HG03565 (cell line): ENCODE results near the gene LYSMD3.

ENCODE experiments used
- ATAC-seq: cut with Tn5 transposase; IDR thresholded peaks from one replicate; pipeline ENCODE4 v1.9.1; 2021; ENCODE audit warnings: mild to moderate bottlenecking, moderate library complexity; ENCODE audit not compliant: unreplicated experiment

LYSMD3 gene

GRCh38 chr5:90483206-90483605 lies 46.2 kb downstream of the LYSMD3 start:
- no peak for ATAC-seq

DNA sequence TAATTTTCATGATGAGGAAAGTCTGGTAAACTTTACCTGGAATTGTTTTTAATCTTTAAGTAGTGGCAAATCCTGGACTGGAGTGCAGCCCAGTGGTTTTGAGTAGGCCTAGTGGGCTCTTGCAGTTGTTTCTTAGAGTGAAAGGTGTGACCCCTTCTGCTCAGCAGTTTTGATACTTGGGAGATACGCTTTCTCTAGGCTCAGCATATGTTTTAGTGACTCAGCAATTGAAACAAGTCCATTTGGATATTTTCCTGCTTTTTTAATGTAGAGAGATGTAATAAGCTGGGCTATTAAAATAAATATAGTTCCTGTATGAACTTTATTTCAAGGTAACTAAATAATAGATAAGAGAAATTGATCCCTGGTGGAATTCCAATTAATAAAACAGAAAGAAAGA lies 48.7 kb downstream of the LYSMD3 start:
- ATAC-seq, result no peak

DNA sequence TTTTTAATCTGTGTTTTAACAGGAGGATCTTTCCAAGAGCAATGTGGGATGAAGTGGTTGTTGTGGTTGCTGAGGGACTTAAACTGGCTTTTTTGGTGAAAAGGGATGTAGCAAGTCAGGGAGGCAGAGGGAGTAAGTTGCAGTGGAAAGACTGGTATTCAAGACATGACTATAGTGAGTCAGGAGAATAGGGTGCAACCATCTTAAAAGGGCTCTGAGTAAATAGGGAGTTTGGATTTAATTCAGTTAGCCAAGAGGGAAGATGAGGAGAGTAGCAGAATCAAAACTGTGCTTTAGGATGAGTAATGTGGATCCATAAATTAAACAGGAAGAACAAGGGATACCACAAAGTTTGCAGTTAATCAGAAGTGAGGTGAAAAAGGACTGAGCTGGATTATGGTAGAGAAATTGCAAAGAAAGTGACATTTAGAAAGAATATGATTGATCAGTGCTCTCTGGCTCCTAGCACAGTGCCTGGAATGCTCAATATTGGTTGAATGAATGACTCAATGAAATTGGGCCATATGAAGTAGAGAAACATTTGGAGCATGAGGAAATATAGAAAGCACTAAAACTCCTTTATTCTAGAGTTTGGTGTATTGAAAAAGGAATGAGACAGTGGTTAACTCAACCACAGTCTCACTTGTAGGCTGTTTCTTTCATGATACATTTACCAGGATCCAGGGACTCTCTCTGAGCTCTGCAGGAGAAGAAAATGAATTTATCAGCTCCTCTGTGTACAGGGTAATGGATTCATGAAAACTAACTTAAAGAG lies 49.6 kb downstream of the LYSMD3 start:
- ATAC-seq, result no peak

DNA sequence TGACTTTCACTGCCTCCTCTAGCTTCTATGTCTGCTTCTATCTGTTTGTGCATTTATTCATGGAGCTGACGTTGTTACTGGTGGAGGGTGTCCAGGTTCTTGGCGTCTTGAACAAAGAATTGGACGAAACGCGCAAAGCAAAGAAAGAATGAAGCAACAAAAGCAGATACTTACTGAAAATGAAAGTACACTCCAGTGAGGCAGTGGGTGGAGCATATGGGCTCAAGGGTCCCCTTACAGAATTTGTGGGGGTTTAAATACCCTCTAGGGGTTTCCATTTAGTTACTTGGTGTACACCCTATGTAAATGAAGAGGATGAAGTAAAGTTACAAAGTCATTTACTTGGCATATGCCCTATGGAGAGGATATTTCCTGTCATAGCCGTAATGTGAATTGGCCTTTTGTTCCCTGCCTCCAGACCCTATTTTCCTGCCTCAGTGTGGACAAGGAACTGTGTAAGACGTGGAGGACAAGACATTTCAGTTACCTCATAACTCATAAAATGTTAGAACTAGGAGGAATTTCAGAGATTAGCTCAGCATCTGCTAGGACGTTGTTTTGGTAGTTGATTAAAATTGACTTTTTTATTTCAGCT lies 51.7 kb downstream of the LYSMD3 start:
- no peak for ATAC-seq

DNA sequence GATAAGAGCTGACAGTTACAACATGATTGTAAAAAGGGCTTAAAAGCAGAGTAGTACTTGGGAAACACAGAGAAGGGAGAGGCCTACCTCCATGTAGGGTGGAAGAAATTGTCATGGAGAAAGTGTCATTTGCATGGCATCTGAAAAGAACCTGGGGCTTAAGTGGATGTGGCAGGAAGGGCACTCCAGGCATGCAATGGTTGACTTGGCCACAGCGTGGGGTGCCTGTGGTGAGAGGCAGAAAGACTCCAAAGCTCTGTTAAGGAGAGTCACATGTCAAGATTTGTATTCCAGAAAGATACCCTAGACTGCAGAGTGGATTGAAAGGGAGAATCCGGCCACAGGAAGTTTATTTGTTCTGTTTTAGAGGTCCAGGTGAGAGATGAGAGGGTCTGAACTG lies 52.3 kb downstream of the LYSMD3 start:
- no peak for ATAC-seq

DNA sequence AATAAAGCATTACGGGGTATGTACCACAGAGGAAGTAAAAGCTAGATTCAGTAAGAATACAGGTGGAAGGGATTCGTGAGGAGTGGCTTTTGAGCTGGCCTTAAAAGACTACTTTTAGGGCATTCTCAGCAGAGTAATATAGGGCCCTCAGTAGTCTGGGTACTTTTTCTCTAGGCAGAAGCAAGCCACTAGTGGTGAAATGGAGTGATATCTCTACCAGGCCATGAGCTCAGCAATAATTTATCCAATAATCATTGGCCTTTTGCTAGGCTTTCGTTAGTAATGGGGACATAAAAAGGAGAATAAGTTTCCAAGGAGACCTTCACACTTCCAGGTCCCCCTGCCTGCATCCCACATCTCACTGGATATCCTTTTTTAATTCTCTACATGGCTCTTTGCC lies 53.0 kb downstream of the LYSMD3 start:
- no peak for ATAC-seq

GRCh38 chr5:90475436-90475980 lies 53.9 kb downstream of the LYSMD3 start:
- no peak for ATAC-seq

DNA sequence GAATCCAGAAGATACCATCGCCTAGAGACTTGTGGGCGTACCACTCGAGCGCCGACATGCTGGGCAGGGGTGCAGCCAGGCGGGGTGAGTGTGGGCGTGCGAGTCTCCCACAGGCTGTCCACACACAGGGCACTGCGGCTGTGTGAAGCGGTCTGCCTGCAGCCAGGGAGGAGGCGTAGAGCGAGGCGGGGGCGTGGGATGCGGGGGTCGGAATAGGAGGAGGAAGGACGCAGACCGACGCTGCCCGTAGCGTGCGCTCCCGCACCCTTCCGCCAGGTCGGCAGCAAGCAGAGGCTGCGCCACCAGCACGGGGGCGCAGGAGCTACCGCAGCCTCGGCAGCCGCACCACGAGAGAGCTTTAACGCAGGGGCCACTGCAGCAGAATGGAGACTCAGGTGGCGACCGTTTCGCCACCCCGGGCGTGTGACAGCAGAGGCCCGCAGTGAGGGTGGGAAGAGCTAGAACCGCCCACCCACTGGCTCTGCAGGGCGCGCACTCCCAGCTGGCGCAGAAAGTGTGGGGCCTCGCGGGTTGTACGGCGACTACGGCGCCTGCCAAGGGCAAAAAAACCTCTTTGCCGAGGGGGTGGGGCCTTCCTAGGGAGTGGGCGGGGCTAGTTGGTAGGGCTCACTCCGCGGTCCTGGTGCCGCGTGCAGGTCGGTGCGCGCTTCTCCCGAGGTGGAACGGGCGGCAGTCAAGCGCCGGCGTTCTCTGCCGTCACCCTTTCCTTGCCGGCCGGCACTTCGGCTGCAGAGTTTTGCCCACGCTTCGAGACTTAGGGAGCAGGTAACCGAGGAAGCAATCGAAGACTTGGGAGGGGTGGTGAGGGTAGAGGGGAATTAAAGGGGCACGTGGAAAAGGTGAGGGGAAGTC lies 54.9 kb downstream of the LYSMD3 start, which contains the start of the genes MBLAC2 and POLR3G:
Gene MBLAC2 (minus strand): TSS at position 537 of the 873 bp plus-strand sequence. CDS start 479 bp downstream, at position 58.
Gene POLR3G (plus strand): TSS at position 630 of the 873 bp plus-strand sequence. CDS start 10,704 bp downstream, outside the sequence.
- ATAC-seq, result peak; percentile 75

- ATAC-seq, result peak; percentile 4
Observed at GRCh38 chr5:90473396-90474234, 55.8 kb downstream of the LYSMD3 start.

- ATAC-seq, result no peak
Observed at GRCh38 chr5:90472783-90473395, 56.5 kb downstream of the LYSMD3 start.
